ENCODE measurements around the gene DUXA.

The DUXA gene

DNA sequence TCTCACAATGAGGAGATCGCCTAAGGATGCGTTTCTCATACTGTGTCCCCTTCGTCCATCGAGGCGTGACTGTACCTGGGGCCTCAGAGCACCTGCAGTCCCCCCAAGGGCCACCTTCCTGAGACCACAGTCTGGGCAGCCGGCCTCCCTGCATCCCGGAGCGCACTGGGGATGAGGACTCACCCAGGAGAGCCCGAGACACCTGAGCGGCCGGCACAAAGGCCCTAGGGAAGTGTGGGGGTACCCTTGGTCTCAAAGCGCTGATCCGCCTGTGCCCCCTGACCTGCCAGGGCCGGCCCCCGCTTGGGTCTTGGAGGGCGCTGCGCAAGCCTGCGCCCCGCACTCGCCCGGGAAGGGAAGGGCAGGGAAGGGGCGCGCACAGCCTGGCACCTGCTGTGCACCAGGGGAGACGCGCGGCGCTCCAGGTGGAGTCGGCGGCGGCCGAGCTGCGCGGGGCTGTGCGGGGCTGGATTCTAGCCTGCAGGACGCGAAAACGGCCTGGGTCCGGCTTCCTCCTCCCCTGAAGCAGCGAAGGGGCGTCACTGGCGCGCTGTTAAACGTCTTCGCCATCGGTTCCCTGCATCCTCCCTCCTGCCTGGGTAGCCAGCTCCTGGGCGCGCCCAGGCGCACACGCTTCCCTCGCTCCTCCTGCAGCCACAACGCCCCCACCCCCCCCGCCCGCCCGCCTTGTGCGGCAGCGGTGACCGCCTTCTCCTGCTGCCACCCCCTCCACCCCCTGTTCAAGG, 61.1 kb downstream of the DUXA start:
- DNase-seq (ENCODE audit: low spot score) = no peak
